GM12864 (cell line): Measurements from ENCODE around the gene SEPTIN2.
"Not testable (repeated sequence)": the region's sequence is repeated elsewhere in the genome, so short reads cannot be mapped to it uniquely, and the experiment has no call there.

ENCODE experiments used
- DNase-seq: peaks from one replicate; pipeline ENCODE4 v3.0.0-alpha.2; 2011; ENCODE audit warnings: low read depth
- H3K4me3 ChIP-seq: 2 replicates; pipeline ENCODE4 v1.5.1; 2011; ENCODE audit warnings: mild to moderate bottlenecking, low read depth, low read length, control low read depth
- TF ChIP-seq, protein P1 (sequence below): IDR thresholded peaks from 2 replicates; pipeline ENCODE4 v1.5.1; 2011; ENCODE audit warnings: low read depth, mild to moderate bottlenecking, moderate library complexity, low read length, control low read depth, inconsistent platforms; ENCODE audit errors: missing control alignments

SEPTIN2 gene

DNA sequence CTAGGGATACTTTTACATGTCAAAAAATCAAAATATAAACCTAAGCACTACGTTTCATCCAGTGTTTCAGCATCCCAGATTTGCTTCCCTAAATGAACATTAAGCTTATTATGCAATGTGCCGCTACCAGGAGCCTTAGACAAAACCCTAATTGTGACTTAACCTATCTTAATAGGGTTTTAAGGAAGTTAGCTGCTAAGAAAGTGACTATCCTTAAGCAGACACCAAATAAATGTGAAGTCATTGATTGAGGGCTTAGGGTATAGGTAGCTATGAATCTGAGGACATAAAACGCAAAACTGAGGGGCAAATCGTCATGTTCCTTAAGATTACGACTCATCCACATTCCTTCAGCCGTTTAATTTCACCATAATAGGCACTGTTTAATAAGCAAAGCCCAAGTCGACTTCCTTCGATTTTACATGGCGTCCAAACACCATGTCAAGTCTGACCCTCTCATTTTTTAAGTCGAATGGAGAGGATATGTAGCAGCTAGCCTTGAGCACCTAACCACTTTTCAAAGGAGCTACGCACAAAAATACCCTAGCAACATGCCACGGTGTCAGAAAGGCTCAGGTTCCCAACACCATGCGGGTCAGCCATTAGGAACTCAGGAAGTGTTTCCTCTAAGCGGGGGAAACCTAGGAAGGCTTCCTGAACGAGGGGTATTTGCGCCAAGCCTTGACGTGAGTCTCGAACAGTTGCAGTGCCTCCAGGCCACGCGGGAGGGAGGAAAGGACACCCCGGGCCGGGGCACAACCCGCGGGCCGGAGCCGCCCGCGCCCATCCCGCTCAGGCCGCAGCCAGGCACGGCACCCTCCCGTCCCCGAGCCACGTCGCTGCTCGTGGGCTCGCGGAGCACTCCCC is 1.3 kb upstream of the SEPTIN2 start:
- H3K4me3 ChIP-seq: peak overlapping the region; percentile 78
- TF ChIP-seq, protein P1, sequence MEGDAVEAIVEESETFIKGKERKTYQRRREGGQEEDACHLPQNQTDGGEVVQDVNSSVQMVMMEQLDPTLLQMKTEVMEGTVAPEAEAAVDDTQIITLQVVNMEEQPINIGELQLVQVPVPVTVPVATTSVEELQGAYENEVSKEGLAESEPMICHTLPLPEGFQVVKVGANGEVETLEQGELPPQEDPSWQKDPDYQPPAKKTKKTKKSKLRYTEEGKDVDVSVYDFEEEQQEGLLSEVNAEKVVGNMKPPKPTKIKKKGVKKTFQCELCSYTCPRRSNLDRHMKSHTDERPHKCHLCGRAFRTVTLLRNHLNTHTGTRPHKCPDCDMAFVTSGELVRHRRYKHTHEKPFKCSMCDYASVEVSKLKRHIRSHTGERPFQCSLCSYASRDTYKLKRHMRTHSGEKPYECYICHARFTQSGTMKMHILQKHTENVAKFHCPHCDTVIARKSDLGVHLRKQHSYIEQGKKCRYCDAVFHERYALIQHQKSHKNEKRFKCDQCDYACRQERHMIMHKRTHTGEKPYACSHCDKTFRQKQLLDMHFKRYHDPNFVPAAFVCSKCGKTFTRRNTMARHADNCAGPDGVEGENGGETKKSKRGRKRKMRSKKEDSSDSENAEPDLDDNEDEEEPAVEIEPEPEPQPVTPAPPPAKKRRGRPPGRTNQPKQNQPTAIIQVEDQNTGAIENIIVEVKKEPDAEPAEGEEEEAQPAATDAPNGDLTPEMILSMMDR: no peak
- DNase-seq: no peak

DNA sequence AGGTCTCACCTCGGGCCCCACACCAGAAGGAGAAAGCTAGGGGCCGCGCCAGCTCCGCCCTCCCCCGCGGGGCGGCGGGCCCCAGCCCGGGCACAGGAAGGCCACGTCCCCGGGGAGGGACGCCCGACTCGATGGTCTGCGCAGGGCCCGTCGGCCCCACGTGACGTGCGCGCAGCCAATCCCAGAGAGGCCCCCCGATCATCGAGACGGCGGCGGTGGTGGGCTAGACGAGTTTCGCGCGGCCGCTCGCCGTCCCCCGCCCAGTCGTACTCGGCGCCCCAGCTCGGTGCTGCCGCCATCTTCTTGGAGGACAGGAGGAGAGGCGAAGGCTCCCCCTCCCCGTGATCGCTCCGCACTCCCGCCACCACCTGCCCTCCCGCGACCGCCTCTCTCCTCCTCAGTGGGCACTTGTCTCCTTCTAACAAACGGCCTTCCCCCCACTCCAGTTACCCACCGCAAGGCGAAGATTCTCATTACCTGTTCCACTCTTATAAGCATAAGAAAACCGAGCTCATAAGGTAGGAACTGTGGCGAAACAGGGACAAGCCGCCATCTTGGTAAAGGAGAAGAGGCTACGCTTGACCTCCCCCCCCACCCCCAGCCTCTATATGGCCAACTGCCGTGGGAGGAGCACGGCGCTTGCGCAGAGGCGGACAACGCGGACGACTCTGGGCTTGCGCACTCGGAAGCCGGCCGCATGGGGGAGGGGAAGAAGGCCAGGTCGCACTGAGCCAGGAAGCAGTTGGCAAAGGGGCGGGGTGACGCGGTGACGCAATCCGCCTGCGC is 439 bp upstream of the SEPTIN2 start, which contains the start of gene HDLBP:
HDLBP (minus strand) TSS at position 580 of the 786 bp plus-strand sequence. CDS start 48,803 bp downstream, outside the sequence.
- peak within 1 kb of the TSS; percentile 78 for H3K4me3 ChIP-seq
- peak; percentile 95 for DNase-seq
- TF ChIP-seq, protein P1: peak; percentile 40

DNA sequence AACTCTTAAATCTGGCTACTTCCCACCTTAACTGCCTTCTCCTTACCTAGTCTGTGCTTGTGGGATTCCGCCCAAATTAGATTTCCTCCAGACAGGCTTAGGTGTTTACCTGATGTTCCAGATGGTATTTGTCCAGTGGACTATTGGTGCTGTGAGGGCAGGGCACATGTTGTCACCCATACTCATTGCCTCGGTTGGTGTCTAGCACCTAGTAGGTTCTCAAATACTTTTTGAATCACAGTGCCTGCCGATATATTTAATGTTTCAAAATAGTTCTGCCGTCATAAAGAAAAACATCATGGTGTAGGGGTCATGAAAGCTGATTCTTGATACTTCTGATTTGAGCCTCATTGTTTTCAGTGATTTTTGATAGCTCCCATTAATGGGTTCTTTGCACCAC is 1.1 kb downstream of the SEPTIN2 start:
- peak overlapping the region; percentile 77 for H3K4me3 ChIP-seq
- TF ChIP-seq, protein P1: no peak
- no peak for DNase-seq

DNA sequence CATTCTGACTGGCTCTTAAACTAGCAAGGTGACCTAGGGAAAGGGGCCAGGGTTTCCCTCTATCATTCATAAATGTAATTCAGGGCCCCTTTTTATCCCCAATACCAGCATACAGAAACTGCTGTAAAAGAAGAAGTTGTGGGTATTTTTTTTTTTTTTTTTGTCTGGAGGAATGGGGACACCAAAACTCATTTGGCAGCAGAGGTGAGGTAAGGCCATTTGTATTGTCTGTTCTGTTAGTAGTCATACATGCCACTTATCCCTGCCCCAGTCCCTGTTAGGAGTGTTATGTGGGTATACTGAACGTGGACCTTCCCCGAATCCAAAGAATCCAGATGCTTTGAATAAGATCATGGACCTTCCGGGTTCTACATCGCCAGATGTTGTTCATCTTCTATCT is 1.7 kb downstream of the SEPTIN2 start:
- H3K4me3 ChIP-seq: peak overlapping the region; percentile 77
- TF ChIP-seq, protein P1: no peak
- no peak for DNase-seq

DNA sequence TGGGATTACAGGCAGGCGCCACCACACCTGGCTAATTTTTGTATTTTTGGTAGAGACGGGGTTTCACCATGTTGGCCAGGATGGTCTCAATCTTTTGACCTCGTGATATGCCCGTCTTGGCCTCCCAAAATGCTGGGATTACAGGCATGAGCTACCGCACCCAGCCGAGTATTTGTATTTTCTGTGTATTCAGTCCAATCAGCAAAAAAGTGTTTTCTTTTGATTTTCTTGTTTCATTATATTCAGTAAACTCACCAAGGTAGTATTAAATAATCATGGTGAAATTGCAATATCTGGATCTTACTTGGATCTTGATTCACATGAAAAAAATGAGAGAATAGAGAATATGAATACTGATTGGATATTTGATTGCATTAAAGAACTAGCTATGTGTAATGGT is 3.1 kb downstream of the SEPTIN2 start:
- H3K4me3 ChIP-seq, DNase-seq: not testable (repeated sequence)

DNA sequence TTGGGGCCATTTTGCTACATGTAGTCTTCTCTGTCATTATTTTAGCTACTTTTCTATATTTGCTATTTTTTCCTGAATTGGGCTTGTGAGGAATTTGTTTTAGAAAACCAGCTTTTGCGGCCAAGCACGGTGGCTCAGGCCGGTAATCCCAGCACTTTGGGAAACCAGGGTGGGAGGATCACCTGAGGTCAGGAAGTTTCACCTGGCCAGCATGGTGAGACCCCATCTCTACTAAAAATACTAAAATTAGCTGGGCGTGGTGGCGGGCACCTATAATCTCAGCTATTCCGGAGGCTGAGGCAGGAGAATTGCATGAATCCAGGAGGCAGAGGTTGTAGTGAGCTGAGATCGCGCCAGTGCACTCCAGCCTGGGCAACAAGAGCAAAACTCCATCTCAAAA is 4.7 kb downstream of the SEPTIN2 start:
- no peak for DNase-seq
- TF ChIP-seq, protein P1: no peak
- no peak overlapping the region for H3K4me3 ChIP-seq

DNA sequence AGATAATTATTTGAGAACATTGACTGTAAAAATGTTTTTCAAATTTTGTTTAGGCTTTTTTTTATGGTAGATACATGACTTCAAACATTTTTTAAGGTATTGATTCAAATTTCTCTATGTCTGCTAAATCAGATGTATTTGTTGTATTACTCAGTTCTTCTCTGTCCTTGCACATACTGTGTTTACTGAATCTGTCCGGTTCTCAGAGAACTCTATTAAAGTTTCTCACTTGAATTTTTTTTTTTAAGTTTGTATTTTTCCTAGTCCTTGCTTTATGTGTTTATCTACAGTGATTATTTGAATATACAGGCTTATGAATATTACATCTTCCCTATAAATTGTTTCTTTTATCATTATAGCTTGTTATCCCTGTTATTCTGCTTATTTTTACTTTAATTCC is 5.3 kb downstream of the SEPTIN2 start:
- no peak for DNase-seq
- no peak overlapping the region for H3K4me3 ChIP-seq
- TF ChIP-seq, protein P1: no peak
